RWPE2 (cell line): ENCODE measurements around the gene ANKS6.

Experiments used
- ATAC-seq: fragments of 200-7000 bp; cut with Tn5 transposase; 3 replicates; pipeline ENCODE4 v1.9.1; 2021; ENCODE audit warnings: low read depth
- DNase-seq: peaks from one replicate; pipeline ENCODE4 v3.0.0-alpha.2; 2020; ENCODE audit warnings: low spot score
- H3K27ac ChIP-seq: fragments of 450-650 bp; 2 replicates; pipeline ENCODE4 v1.5.1; 2017; ENCODE audit warnings: mild to moderate bottlenecking; ENCODE audit not compliant: poor library complexity, severe bottlenecking
- H3K27me3 ChIP-seq: fragments of 250-450 bp; sonication (Bioruptor Pico); 2 replicates; pipeline ENCODE4 v1.5.1; 2021; ENCODE audit warnings: mild to moderate bottlenecking, moderate library complexity; ENCODE audit not compliant: insufficient read depth, poor library complexity, severe bottlenecking
- H3K36me3 ChIP-seq: fragments of 250-450 bp; sonication (Bioruptor Pico); 2 replicates; pipeline ENCODE4 v1.5.1; 2020; ENCODE audit warnings: low read depth, mild to moderate bottlenecking, moderate library complexity
- H3K4me1 ChIP-seq: fragments of 250-450 bp; sonication (Bioruptor Pico); 2 replicates; pipeline ENCODE4 v1.5.1; 2021; ENCODE audit warnings: mild to moderate bottlenecking, moderate library complexity; ENCODE audit not compliant: insufficient read depth, poor library complexity, severe bottlenecking
- H3K4me3 ChIP-seq: fragments of 250-450 bp; sonication (Bioruptor Pico); 2 replicates; pipeline ENCODE4 v1.5.1; 2021; ENCODE audit warnings: mild to moderate bottlenecking, moderate library complexity; ENCODE audit not compliant: severe bottlenecking
- H3K9me3 ChIP-seq: fragments of 250-450 bp; sonication (Bioruptor Pico); 2 replicates; pipeline ENCODE4 v1.5.1; 2021; ENCODE audit warnings: mild to moderate bottlenecking, moderate library complexity; ENCODE audit not compliant: severe bottlenecking
- CTCF ChIP-seq: fragments of 450-650 bp; IDR thresholded peaks from one replicate; pipeline ENCODE4 v1.5.1; 2017; ENCODE audit warnings: mild to moderate bottlenecking, moderate library complexity; ENCODE audit not compliant: poor library complexity, severe bottlenecking

Gene ANKS6

GRCh38 chr9:98743818-98744611 is 52.3 kb downstream of the ANKS6 start:
- no peak for TF ChIP-seq CTCF
- H3K4me3 ChIP-seq = no peak overlapping the region
- H3K27me3 ChIP-seq = no peaks in the 10 kb centered on the region
- no peak overlapping the region for H3K27ac ChIP-seq
- H3K36me3 ChIP-seq = no peaks in the 10 kb centered on the region
- H3K9me3 ChIP-seq = no peaks in the 10 kb centered on the region
- no peaks in the 10 kb centered on the region for H3K4me1 ChIP-seq
- no peak for DNase-seq
- no peak for ATAC-seq

- Histone ChIP-seq H3K27ac (no peak overlapping the region), H3K4me1 (no peaks in the 10 kb centered on the region), H3K9me3 (no peaks in the 10 kb centered on the region), H3K36me3 (no peaks in the 10 kb centered on the region), H3K27me3 (no peaks in the 10 kb centered on the region), H3K4me3 (no peak overlapping the region)
- TF ChIP-seq CTCF = no peak
- ATAC-seq (no peak), DNase-seq (no peak)
Observed at GRCh38 chr9:98743329-98743728, 53.0 kb downstream of the ANKS6 start.

GRCh38 chr9:98742325-98743280 is 53.8 kb downstream of the ANKS6 start:
- DNase-seq (no peak), ATAC-seq (peak; percentile 79)
- Histone ChIP-seq H3K4me1 (no peaks in the 10 kb centered on the region), H3K27ac (no peak overlapping the region), H3K9me3 (no peaks in the 10 kb centered on the region), H3K36me3 (no peaks in the 10 kb centered on the region), H3K27me3 (no peaks in the 10 kb centered on the region), H3K4me3 (no peak overlapping the region)
- TF ChIP-seq CTCF = no peak

GRCh38 chr9:98740226-98740881 is 56.0 kb downstream of the ANKS6 start:
- Histone ChIP-seq H3K27me3 (no peaks in the 10 kb centered on the region), H3K4me3 (no peak overlapping the region), H3K4me1 (no peaks in the 10 kb centered on the region), H3K27ac (no peak overlapping the region), H3K9me3 (no peaks in the 10 kb centered on the region), H3K36me3 (no peaks in the 10 kb centered on the region)
- TF ChIP-seq CTCF = no peak
- ATAC-seq = no peak
- no peak for DNase-seq
